ENCODE measurements around the gene ZNF385B.

ZNF385B gene

DNA sequence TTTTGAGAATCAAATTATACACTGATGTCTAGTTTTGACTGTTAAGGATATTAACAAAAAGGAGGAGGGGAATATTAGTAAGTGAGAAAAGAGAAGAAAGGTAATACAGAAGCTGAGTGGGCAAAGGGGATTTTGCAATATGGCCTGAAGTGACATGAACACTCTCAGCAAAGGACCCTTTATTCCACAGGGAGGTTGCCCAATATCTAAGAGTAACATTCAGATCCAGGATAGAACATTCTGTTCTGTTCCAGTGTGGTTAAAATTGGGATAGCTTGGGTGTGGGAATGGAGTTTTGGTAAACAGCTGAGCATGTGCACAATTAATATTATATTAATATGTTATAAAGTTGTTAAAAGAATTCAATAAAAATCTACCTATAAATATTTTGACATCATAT lies 120.1 kb downstream of the ZNF385B start:
- no peak for DNase-seq

DNA sequence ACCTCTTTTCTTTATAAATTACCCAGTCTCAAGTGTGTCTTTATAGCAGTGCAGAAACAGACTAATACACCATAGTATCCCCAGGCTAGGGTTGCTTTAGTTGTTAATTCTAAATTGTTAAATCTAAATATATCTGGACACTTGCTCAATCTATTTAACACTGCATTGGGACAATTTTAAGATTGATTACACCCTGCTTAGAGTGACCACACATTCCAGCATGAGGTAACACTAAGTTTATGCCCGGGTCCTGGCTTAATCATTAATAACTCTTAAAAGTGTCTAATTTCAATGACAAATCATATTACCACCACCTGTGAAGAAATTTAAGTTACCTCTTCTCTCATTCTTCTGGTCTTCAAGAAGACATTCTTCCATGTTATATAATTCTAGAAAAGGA lies 131.4 kb downstream of the ZNF385B start:
- no peak for DNase-seq

DNA sequence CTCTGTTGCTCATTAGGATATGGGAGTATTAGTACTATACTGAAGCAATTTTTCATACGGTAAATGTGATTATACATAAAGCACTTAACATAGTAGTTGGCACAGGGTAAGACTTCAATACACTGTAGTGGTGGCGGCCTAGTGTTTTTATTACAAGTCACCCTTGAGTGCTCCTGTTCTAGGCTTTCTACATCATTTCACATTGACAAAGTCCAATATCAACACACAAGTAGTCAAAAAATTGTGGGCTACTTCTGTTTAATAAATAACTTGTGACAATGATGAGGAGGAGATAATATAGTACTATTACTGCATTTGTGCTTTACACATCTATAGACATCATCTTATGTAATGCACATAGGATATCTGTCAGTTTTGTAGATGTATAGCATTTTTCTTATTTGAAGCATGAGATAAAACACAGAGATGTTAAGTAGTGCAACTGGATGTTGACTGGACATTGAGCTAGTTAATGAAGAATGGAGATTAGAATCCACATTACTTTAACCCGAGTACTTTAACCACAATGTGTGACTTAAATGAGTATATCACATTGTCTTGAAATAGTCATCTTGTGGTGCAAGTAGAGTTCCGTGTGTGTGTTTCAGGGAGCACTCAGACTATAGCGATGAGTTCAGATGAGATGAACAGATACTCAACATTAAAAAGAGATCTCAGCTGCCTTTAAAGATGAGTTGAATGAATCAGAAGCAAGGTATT lies 134.8 kb downstream of the ZNF385B start:
- no peak for DNase-seq

DNA sequence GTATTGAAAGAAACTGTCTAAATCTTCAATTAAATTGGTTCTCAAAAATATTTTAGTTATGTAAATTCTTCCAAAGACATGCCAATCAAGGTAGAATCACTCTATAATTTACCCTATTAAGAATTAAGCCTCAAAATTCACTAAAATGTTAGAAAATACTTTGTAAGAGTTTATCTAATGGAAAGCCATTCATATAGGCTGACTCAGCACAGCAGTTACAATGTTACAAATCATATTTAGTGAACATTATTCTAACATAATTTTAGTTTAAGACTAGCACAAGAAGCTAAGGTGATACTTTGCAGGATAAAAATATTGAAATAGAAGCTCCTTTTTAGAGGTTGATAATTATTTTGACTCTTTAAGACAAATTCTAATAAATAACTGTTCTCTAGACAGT lies 137.0 kb downstream of the ZNF385B start:
- no peak for DNase-seq

DNA sequence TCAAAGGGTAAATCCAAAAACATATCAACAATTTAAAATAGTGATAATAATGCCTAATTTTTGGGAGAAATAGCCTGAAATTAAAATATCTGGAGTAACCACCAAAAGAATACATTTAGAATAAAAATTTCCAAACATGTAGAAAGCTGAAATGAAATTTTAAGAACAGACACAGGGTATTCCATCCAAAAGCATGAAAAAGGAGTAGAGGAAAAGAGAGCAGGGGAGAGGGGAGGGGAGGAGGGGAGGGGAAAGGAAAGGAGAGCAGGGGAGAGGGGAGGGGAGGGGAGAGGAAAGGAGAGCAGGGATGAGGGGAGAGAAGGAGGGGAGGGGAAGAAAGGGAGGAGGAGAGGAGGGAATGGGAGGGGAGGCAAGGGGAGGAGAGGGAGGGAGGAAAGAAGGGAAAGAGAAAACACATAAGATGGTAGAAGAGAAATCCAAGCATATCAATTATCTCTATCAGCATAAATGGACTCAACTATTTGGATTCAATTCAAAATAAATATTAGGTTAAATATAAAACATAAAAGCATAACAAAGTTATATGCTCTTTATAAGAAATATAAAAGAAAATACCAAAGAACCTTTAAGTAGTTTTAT lies 141.1 kb downstream of the ZNF385B start:
- no peak for DNase-seq

DNA sequence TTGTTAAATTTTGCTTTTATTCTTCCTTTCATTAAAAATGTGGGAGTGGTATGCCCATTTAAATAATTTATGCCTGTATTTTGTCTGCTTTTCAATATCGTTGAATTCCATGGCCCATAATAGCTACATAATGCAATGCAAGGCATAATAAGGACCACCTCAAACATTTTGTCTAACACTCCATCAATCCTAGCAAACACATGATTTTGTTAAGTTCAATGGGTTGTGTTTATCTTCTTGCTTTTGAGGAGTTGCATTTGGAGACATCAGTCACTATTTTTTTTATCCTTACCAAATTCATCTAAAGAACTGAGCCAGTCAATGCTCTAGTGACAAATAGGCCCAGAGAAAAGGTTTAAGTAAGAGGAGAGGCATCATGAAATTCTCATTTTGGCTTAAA lies 145.5 kb downstream of the ZNF385B start:
- DNase-seq, result no peak

DNA sequence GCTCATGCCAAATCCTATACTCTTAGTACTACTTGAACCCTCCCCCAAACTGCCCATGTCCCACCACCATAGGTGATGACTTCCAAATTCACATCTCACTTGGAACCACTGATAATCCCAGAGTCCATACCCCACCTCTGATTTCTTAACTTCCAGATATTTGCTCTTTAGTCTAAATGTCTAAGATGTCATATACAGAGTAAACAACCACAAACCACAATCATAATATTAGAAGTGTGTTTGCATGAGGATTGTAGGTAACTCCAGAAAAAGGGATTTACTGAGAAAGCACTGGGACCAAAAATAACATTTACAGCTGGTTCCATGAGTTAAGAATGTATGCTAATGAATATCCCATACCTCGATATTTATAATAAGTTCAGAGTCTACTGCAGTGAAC lies 146.2 kb downstream of the ZNF385B start:
- DNase-seq, result no peak

DNA sequence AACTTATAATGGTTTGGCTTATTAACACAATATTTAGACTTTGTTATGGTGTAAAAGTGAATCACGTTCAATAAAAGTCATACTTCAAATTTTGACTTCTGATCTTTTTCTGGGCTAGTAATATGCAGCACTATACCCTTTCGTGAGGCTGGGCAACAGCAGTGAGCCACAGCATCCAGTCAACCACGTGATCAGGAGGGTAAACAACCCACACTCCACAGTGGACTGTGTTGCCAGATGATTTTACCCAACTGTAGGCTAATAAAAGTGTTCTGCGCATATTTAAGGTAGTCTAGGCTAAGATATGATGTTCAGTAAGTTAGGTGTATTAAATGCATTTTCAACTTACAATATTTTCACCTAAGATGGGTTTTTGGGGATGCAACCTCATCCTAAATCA lies 148.6 kb downstream of the ZNF385B start:
- no peak for DNase-seq

DNA sequence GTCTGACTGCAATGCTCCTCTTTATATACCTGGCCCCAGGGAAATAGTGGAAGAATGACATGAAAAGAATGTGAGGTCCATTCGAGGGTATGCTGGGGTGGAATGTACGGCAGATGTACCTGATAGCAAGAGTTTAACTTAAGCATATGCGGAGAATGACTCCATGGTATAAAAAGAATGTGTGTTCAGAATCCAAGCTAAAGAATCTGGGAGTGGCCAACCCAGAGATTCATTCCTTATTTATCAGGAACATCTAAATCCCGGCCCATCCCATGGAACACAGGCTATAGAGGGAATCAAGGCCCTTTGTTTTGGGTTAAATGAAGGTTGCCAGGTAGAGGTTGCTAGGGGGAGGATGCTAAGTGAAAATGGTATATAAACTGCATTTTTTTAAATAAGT lies 150.0 kb downstream of the ZNF385B start:
- no peak for DNase-seq

DNA sequence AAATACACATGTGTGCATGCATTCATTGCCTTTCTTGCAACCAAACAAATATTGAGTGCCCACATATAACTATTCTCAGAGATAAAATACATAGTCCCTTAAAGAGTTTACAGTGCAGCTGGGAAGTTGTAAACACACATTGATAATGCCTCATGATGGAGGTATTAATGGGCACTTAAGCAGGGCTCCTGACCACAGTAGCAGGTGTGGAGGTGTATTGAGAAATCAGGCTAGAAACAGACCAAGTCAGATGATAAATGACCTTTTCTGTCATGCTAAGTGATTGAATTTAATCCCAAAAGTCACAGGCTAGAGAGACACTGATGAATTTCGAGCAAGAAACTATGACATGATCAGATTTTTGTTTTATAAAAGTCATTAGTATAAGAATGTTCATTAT lies 157.7 kb downstream of the ZNF385B start:
- no peak for DNase-seq

DNA sequence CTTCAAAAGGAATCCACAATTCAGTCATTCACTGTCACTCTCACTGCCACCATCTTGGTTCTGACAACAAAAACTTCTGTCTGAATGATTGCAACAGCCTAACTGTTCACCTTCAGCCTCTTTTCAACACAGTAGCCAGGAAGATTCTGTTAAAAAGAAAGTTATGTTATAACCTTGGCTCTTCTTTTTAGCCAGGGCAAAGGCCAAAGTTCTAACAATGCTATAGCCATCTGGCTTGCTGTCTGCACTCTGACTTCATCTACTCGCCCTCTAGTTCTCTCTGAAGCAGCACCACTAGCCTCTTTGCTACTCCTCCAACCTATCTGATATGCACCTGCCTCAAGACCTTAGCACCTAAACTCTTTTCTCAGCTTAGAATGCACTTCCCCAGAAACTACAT lies 158.5 kb downstream of the ZNF385B start:
- DNase-seq, result no peak

DNA sequence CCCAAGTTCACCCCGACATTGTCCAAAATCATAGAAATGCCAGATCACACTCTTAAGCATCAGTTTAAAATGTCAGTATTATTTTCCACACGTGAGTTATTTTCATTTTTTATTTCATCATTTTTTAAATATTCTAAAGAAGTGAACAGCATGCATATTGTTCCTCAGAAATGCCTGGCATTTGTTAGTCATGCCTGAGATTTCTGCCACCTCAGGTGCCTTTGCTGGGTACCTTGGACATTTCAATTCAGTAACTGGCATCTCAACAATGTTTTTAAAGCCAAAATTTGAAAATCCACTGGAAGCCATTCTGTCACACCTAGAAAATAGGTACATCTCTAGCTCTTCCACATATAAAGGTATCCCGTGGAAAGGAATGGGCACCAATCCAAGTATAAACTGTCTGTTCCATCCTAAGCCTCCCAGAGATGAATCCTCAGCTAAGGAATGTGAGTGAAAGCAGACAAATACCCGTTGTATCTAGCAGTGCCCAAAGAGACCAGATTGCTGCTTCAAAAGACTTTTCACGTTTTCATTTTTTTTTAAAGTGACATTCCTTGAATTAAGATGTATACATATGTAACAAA lies 159.8 kb downstream of the ZNF385B start:
- DNase-seq, result no peak

DNA sequence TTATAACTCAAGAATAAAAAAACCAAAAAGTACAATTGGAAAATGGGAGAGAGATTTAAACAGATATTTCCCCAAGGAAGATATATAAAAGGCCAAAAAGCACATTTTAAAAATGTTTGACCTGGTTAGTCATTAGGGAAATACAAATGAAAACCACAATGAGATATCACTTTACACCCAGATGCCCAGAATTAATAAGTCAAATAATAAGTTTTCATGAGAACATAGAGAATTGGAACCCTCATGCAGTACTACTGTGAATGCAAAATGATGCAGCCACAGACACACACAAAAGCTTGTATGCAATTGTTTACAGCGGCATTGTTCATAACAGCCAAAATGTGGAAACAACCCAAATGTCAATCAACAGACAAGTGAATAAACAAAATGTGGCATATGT lies 165.9 kb downstream of the ZNF385B start:
- DNase-seq, result no peak

DNA sequence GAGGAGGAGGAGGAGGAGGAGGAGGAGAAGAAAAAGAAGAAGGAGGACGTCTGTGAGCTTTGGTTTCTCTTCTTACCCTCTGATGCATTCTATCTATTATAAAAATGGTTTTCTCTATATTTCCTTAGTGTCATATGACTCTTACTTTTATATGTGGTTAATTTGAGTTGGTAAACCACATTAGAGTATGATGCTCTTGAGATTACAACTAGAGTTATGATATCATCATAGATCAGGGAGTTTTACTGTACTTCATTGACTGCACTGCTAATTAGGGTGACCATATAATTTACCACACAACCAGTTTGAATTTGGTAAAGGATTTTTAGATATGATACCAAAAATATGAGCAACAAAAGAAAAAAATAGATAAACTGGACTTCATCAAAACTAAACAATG lies 166.4 kb downstream of the ZNF385B start:
- DNase-seq, result peak in 1 of 5 experiments; percentile 6

DNA sequence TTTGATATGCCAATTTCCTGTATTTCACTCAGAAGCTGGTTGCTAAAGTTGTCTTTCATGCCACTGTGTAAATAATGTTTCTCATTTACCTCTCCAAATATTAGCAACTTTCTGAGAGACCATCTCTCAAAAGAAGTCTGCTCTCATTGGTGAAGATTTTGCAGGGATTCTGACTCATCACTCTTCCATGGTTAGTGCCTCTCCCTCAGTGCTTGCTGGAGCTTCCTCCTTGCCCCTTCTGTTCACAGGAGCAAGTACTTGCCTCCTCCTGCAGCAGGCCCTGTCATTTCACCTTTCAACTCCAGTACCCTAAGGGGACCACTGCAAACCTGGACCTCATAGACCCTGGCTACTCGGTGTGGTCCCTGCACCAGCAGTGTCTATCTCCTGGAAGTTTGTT lies 168.8 kb downstream of the ZNF385B start:
- no peak for DNase-seq

DNA sequence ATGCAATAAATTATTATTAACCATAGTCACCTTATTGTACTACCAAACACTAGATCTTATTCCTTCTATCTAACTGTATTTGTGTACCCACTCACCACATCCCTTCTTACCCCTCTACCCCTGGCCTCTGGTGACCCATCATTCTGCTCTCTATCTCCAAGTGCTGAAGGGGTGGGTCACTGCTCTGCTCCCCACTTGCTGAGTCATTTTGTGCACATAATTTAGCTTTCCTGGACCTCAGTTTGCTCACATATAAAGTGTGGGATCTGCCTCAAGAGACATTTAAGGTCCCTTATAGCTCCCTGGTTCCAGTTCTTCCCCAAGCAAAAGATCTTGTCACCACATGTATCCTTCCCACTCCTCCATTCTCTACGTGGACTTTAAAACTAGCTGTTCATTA lies 169.4 kb downstream of the ZNF385B start:
- no peak for DNase-seq

DNA sequence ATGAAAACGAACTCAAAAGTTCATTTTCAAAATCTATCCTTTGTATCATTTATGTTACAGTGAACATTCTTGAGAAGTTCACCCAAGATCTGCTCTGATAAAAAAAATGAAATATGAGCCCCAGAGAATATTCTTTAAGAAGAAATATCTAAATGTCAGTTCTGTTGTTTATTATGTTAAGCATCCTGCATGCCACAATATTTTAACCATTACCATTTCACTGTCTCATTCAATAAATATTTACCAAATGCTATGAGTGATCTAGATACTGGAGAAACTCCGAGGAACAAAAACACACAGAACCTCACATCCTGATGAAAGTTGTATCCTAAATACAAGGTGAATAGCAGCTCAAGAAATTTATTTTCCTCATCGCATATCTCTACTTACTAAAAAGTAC lies 170.2 kb downstream of the ZNF385B start:
- no peak for DNase-seq

DNA sequence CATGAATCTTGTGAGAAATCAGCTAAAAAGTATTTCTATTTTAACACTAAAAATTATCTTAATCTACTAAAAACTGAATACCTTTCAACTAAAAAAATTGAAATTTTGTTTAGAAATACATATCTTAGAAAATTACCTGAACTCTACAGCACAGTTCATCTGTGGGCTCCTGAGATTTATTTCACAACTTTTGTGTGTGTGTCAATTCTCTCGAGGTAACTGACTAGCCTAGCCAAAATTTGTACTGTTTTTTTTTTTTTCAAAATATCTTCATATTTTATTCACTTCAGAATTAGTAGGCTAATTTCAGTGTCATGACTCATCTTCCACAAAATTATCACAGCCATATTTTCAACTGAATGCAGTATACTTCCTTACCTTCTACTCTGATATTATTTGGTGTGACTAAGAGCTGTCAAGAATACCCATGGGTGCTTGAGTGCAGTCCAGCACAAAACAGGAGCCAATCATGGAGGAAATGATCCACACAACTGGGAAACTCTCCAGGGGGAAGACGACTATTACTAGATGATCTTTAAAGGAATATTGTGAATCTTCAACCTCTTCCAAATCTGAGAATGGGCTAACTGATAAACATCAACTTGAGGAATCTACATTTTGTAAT lies 174.6 kb downstream of the ZNF385B start:
- no peak for DNase-seq

DNA sequence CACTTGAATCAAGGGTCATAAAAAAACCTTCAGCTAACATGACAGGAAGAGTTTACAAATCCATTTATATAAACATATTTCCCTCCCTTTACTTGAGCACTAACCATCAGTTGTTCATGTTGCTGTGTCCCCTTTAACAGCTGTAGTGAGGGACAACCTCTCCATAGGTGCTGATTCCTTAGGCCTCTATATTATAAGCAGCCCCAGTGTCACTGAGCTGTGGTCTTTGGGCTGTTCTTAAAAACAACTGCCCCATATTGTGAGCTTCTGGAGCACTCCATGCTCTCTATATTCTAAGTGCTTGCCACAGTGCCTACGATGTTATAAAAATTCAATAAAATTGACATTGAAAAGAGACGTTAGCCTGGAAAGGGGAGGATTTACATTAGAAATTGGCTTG lies 175.3 kb downstream of the ZNF385B start:
- no peak for DNase-seq

DNA sequence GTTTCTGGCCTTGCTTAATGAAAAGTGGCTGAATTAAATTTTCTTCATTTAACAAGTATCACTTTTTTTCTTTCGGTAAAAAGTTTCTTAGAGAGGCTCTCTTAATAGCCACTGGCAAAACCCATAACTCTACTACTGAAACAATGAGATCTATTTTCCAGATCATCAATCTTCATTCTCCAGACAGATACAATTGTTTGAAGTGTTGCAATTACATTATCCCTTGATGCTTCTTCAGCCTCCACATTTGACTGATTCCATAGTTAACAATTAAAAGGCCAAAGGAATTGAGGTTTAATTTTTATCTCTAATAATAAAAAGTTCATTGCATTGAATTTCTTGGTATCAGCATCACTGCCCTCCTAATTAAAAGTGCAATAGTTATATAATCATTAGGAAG lies 176.3 kb downstream of the ZNF385B start:
- no peak for DNase-seq

DNA sequence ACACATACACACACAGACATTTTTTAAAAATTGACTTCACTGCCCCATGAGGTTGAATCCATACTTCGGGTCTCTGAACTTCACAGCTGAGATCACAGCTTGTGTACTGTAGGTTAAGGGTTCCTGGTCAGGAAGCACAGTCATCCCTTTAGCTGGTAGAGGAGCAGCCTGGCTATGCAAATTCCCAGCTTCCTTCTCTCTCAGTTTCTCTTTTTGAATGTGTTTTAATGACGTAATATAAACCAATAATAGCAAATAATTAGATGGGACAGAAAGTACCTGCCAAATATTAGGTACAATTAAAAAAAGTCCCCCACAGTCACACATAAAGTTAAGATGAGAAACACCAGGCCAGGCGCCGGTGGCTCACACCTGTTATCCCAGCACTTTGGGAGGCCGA lies 178.7 kb downstream of the ZNF385B start:
- DNase-seq, result no peak

DNA sequence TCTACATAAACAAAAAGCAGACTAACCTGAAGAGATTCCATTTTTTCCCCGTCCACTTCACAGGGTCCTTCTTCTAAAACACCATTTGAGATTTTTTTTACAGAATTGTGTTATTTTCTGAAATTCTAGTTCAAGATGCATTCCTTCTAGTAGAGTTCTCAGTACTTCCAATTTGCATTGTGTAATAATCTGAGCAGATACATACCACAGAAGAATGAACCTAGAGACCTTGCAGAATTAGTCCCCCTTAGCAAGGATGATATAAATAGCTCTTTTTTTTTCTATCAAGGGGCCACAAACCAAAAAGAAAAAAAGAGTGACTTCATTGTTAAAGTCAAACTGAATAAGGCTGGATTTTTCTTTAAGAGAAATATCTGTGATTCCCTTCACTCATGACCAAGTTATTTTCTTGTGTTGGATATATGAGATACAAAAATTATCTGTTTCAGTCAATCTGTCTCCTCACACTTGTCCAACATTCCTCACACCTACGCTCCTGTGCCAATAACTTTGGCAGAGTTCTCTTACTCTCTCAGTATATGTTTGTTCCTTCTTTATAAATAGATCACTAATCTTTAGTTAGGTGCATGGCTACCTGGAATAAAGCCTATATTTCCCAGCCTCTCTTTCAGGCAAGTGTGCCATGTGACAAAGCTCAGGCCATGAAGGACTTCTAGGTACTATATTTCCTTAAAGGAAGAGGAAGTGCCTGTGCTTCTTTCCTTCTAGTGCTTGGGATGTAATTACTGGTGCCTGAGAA lies 183.5 kb downstream of the ZNF385B start:
- DNase-seq, result no peak

DNA sequence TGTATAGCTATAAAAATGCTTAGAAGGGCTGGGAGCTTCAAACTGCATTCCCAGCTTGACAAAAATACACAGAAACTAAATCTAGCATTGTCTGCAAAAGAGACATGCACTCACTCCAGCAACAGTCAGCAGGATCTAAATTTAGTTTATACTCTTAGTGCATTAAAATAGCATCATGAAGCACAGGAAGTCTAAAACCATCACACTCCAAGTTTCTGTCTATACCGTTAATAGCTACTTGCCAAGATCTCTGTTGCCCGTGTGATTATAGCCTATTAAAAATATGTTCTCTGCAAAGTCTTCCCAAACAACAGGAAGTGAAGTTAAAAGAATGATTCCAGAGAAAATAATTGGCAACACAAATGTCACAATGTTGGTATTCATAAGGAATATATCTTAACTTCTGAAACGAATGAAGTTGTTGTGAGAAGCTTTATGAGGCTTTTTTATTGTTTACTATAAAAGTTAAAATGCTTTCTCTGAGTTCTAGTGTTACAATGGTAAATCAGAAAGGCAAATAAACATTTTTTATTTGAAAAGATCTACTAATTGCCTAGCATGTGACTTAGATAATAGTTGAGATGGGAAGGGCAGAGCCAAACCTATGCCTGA lies 184.2 kb downstream of the ZNF385B start:
- no peak for DNase-seq

Data from T-helper 2 cell (primary cell).